ENCODE data around the gene TRAPPC3.

GRCh38 chr1:36149973-36150295 is 648 bp upstream of the TRAPPC3 start:
- TF ChIP-seq CTCF (IDR thresholded peaks at IDR 0.05) (no peak), EZH2 (IDR thresholded peaks at IDR 0.05; ENCODE audit: borderline replicate concordance, insufficient read depth, low read depth, low read length, poor library complexity, severe bottlenecking) (no peak)
